ENCODE data around the gene THAP7.

DNA sequence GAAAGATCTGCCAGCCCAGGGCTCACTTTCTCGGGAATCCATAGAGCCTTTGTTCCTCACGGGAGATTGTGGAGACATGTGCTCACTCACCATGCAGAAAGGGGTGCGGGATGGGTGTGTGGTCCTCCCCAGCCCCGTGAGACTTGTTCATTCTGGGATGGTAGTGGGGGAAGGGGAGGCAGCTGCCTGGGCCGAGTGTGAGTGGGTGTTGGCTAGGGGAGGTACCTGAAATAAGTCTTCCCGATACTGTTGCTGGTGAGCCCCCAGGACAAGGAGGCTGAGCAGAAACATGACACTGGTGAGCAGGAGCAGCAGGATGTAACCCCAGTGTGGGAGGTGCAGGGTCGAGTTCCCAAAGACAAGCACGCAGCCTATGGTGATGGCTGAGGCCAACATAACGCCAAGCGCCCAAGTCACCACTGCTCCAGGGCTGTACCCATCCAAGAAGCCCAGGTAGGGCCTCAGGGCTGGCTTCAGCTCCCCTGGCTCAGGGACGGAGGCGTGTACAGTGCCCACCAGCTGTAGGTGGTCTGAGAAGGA is 27.6 kb upstream of the THAP7 start:
- TF ChIP-seq, protein P1, sequence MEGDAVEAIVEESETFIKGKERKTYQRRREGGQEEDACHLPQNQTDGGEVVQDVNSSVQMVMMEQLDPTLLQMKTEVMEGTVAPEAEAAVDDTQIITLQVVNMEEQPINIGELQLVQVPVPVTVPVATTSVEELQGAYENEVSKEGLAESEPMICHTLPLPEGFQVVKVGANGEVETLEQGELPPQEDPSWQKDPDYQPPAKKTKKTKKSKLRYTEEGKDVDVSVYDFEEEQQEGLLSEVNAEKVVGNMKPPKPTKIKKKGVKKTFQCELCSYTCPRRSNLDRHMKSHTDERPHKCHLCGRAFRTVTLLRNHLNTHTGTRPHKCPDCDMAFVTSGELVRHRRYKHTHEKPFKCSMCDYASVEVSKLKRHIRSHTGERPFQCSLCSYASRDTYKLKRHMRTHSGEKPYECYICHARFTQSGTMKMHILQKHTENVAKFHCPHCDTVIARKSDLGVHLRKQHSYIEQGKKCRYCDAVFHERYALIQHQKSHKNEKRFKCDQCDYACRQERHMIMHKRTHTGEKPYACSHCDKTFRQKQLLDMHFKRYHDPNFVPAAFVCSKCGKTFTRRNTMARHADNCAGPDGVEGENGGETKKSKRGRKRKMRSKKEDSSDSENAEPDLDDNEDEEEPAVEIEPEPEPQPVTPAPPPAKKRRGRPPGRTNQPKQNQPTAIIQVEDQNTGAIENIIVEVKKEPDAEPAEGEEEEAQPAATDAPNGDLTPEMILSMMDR (IDR thresholded peaks at IDR 0.05) = no peak
- no peak for TF ChIP-seq ZFX (IDR thresholded peaks at IDR 0.05; ENCODE audit: borderline replicate concordance)
